HCT116 (cell line): ENCODE data around the gene IKZF3.

ENCODE experiments used
- POLR2AphosphoS5 ChIP-seq: IDR thresholded peaks from 2 replicates; pipeline ENCODE4 v1.6.1; 2011; ENCODE audit warnings: mild to moderate bottlenecking, low read depth, low read length, moderate library complexity
- SRF ChIP-seq: IDR thresholded peaks from 2 replicates; pipeline ENCODE4 v1.6.1; 2012; ENCODE audit warnings: low read depth
- TF ChIP-seq, protein P1 (sequence below): IDR thresholded peaks from 2 replicates; pipeline ENCODE4 v1.6.1; 2012
- TF ChIP-seq, protein P2 (sequence below): IDR thresholded peaks from 2 replicates; pipeline ENCODE4 v1.6.1; 2012

DNA sequence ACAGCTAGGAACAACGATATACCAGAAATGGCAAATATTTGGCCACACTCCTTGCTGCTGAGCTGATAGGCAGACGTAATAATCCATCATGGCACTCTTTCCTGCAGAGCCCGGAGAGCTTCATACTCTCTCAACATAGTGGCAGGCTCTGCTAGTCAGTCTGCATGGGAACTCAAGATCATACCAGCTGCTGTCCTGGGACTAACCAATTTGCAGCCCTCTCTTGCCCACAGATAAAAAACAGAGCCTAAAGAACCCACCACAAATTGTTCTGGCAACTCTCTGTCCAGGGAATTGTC lies 40.8 kb upstream of the IKZF3 start:
- TF ChIP-seq POLR2AphosphoS5: no peak
- TF ChIP-seq, protein P1, sequence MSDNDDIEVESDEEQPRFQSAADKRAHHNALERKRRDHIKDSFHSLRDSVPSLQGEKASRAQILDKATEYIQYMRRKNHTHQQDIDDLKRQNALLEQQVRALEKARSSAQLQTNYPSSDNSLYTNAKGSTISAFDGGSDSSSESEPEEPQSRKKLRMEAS: no peak
- no peak for TF ChIP-seq SRF
- TF ChIP-seq, protein P2, sequence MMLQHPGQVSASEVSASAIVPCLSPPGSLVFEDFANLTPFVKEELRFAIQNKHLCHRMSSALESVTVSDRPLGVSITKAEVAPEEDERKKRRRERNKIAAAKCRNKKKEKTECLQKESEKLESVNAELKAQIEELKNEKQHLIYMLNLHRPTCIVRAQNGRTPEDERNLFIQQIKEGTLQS: no peak
